HepG2 (cell line): Measurements from ENCODE around the gene PARP2. TPM values are rescaled to one million over a fixed set of nuclear protein-coding genes. Genes with fewer than 3 reads are reported as not detected.

Source experiments
- CAMTA2 ChIP-seq: sonication (generic); formaldehyde crosslinking; IDR thresholded peaks from 2 replicates; pipeline ENCODE4 v1.4.0; 2020; ENCODE audit warnings: mild to moderate bottlenecking, missing genetic modification reagents, borderline replicate concordance
- CREB1 ChIP-seq, 2 experiments: fragments of 450-650 bp in 1 of 2; IDR thresholded peaks; 2 replicates each; pipeline ENCODE4 v1.6.1; 2016 to 2017; ENCODE audit warnings: control low read depth in 1 of 2, mild to moderate bottlenecking in 1 of 2, missing compliant biosample characterization in 1 of 2, missing genetic modification characterization in 1 of 2
- HNRNPUL1 ChIP-seq: fragments of 200-400 bp; formaldehyde crosslinking; IDR thresholded peaks from 2 replicates; pipeline ENCODE4 v1.6.1; 2017; ENCODE audit warnings: low read depth, mild to moderate bottlenecking, low read length, moderate library complexity
- KMT2B ChIP-seq: IDR thresholded peaks from 2 replicates; pipeline ENCODE4 v1.6.1; 2016; ENCODE audit warnings: missing genetic modification reagents, missing compliant biosample characterization
- NFE2 ChIP-seq: sonication (generic); formaldehyde crosslinking; IDR thresholded peaks from 2 replicates; pipeline ENCODE4 v1.4.0; 2020; ENCODE audit warnings: missing genetic modification reagents
- NFYC ChIP-seq: IDR thresholded peaks from 2 replicates; pipeline ENCODE4 v1.6.1; 2016; ENCODE audit warnings: missing genetic modification reagents, missing compliant biosample characterization
- PRPF4 ChIP-seq: fragments of 200-400 bp; formaldehyde crosslinking; IDR thresholded peaks from 2 replicates; pipeline ENCODE4 v1.6.1; 2016; ENCODE audit warnings: low read length, low read depth; ENCODE audit not compliant: poor library complexity, severe bottlenecking
- RAD21 ChIP-seq: fragments of 450-650 bp; formaldehyde crosslinking; IDR thresholded peaks from 2 replicates; pipeline ENCODE4 v1.5.0; 2020; ENCODE audit warnings: mild to moderate bottlenecking
- SIN3A ChIP-seq: IDR thresholded peaks from 2 replicates; pipeline ENCODE4 v1.6.1; 2011; ENCODE audit warnings: low read depth, mild to moderate bottlenecking, control low read depth, low read length, borderline replicate concordance
- SNRNP70 ChIP-seq: fragments of 200-400 bp; formaldehyde crosslinking; IDR thresholded peaks from 2 replicates; pipeline ENCODE4 v1.6.1; 2017; ENCODE audit warnings: mild to moderate bottlenecking, low read depth, low read length, moderate library complexity
- SOX6 ChIP-seq, 2 experiments: fragments of 450-650 bp in 1 of 2; sonication (generic) in 1 of 2; formaldehyde crosslinking in 1 of 2; IDR thresholded peaks; 2 replicates each; pipeline versions ENCODE4 v1.4.0 to v1.6.1; 2017 to 2020; ENCODE audit warnings: antibody characterized with exemption in 1 of 2, mild to moderate bottlenecking in 1 of 2, missing genetic modification reagents in 1 of 2
- STAT5B ChIP-seq: sonication (generic); formaldehyde crosslinking; IDR thresholded peaks from 2 replicates; pipeline ENCODE4 v1.4.0; 2020; ENCODE audit warnings: missing genetic modification reagents
- ZBTB42 ChIP-seq: sonication (generic); formaldehyde crosslinking; IDR thresholded peaks from 2 replicates; pipeline ENCODE4 v1.5.0; 2020; ENCODE audit warnings: mild to moderate bottlenecking, missing genetic modification reagents
- ZC3H4 ChIP-seq: sonication (generic); formaldehyde crosslinking; IDR thresholded peaks from 2 replicates; pipeline ENCODE4 v1.4.0; 2020; ENCODE audit warnings: missing genetic modification reagents, borderline replicate concordance
- ZNF547 ChIP-seq: sonication (generic); formaldehyde crosslinking; IDR thresholded peaks from 2 replicates; pipeline ENCODE4 v1.5.1; 2020; ENCODE audit warnings: mild to moderate bottlenecking, missing genetic modification reagents
- ZNF614 ChIP-seq: IDR thresholded peaks from 2 replicates; pipeline ENCODE4 v1.6.1; 2018; ENCODE audit warnings: missing biosample characterization, missing genetic modification reagents, inconsistent platforms, borderline replicate concordance
- ZNF781 ChIP-seq: sonication (generic); formaldehyde crosslinking; IDR thresholded peaks from 2 replicates; pipeline ENCODE4 v1.5.1; 2020; ENCODE audit warnings: borderline replicate concordance, mild to moderate bottlenecking, missing genetic modification reagents; ENCODE audit errors: not compliant biosample characterization
- polyA plus RNA-seq, 8 experiments: library from polyadenylated mRNA; depleted of rRNA in 3 of 8; stranded (reverse) in 7 of 8; unstranded in 1 of 8; fragments of >200 nt; fragmentation: Illumina TruSeq in 4 of 8; extraction: Trizol in 4 of 8; gene quantifications; 2 replicates each; pipeline versions ENCODE4 v1.2.1 to v1.2.3, GENCODE V29; 2011 to 2016; ENCODE audit warnings: low read depth in 4 of 8, missing spikeins in 1 of 8, mixed read lengths in 1 of 8; ENCODE audit not compliant: insufficient read depth in 1 of 8
- total RNA-seq, 5 experiments: library from RNA; depleted of rRNA; stranded (reverse); fragments of >200 nt; fragmentation: Illumina TruSeq; extraction: Trizol; gene quantifications; 2 replicates each; pipeline ENCODE4 v1.2.3, GENCODE V29; 2016; ENCODE audit warnings: low read depth in 1 of 5
- TF ChIP-seq, protein P1 (sequence below): sonication (generic); formaldehyde crosslinking; IDR thresholded peaks from 2 replicates; pipeline ENCODE4 v1.4.0; 2020; ENCODE audit warnings: missing genetic modification reagents
- TF ChIP-seq, protein P2 (sequence below): conservative IDR thresholded peaks from 2 replicates; pipeline ENCODE4 v1.6.1; 2018; ENCODE audit warnings: missing genetic modification reagents
- TF ChIP-seq, protein P3 (sequence below): sonication (generic); formaldehyde crosslinking; conservative IDR thresholded peaks from 2 replicates; pipeline ENCODE4 v1.4.0; 2020; ENCODE audit warnings: missing genetic modification reagents
- TF ChIP-seq, protein P4 (sequence below): sonication (generic); formaldehyde crosslinking; IDR thresholded peaks from 2 replicates; pipeline ENCODE4 v1.8.1; 2023; ENCODE audit warnings: mild to moderate bottlenecking, missing genetic modification reagents
- TF ChIP-seq, protein P5 (sequence below): sonication (generic); formaldehyde crosslinking; IDR thresholded peaks from 2 replicates; pipeline ENCODE4 v1.4.0; 2020; ENCODE audit warnings: missing genetic modification reagents, low read depth, mild to moderate bottlenecking, borderline replicate concordance
- TF ChIP-seq, protein P6 (sequence below): sonication (generic); formaldehyde crosslinking; IDR thresholded peaks from 2 replicates; pipeline ENCODE4 v1.4.0; 2020; ENCODE audit warnings: missing genetic modification reagents

Gene PARP2
- total and polyA plus RNA-seq, 2 of the 13 experiments (the other 11 are each of a cell fraction or from before 2014, with no cell fraction given), result 37.3 to 38.4 TPM

DNA sequence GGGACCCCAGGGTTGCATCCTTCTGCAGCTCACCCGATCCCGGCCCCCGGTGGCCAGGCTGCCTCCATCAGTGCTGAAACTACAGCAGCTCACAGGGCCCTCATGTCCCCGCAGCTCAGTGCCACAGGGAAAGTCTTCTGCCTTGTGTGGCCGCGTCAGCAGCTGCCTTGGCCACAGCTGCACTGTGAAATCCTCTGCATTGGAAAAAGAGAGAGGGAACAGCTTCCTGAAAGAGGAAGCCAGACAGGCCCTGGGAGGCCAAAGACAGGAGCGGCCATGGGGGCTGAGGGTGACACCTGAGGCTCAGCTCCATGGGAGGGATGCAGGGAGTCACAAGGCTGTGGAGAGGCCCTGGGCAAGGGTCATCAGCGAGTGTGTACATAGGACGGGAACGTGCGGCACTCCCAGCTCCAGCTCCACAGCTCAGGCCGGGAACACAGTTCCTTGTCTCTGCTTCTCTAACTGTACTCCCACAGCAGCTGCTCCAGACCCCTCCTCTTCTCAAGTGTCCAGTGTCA, 32.7 kb downstream of the PARP2 start (continued):
- no peak for TF ChIP-seq NFE2 (CRISPR knock-in tag)
- TF ChIP-seq ZNF614, result no peak
- no peak for TF ChIP-seq ZNF781
- no peak for TF ChIP-seq RAD21 (CRISPR knock-in tag)
- no peak for TF ChIP-seq CAMTA2 (CRISPR knock-in tag)
- TF ChIP-seq STAT5B (CRISPR knock-in tag), result no peak
- TF ChIP-seq SOX6 (IDR thresholded peaks at IDR 0.05), result no peak
- no peak for TF ChIP-seq SOX6 (CRISPR knock-in tag; IDR thresholded peaks at IDR 0.05)
- TF ChIP-seq PRPF4, result no peak
- TF ChIP-seq, protein P1, sequence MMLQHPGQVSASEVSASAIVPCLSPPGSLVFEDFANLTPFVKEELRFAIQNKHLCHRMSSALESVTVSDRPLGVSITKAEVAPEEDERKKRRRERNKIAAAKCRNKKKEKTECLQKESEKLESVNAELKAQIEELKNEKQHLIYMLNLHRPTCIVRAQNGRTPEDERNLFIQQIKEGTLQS (CRISPR knock-in tag), result no peak
- peak; percentile 76 for TF ChIP-seq ZNF547 (CRISPR knock-in tag)
- 0 out of 2 replicates have a peak, but pooled peaks have one; percentile 38 for TF ChIP-seq ZBTB42 (CRISPR knock-in tag)
- TF ChIP-seq, protein P2, sequence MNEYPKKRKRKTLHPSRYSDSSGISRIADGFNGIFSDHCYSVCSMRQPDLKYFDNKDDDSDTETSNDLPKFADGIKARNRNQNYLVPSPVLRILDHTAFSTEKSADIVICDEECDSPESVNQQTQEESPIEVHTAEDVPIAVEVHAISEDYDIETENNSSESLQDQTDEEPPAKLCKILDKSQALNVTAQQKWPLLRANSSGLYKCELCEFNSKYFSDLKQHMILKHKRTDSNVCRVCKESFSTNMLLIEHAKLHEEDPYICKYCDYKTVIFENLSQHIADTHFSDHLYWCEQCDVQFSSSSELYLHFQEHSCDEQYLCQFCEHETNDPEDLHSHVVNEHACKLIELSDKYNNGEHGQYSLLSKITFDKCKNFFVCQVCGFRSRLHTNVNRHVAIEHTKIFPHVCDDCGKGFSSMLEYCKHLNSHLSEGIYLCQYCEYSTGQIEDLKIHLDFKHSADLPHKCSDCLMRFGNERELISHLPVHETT (CRISPR knock-in tag), result no peak
- no peak for TF ChIP-seq SIN3A
- TF ChIP-seq, protein P3, sequence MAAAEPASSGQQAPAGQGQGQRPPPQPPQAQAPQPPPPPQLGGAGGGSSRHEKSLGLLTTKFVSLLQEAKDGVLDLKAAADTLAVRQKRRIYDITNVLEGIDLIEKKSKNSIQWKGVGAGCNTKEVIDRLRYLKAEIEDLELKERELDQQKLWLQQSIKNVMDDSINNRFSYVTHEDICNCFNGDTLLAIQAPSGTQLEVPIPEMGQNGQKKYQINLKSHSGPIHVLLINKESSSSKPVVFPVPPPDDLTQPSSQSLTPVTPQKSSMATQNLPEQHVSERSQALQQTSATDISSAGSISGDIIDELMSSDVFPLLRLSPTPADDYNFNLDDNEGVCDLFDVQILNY (CRISPR knock-in tag), result 0 out of 2 replicates have a peak, but pooled peaks have one; percentile 35
- TF ChIP-seq CREB1 (IDR thresholded peaks at IDR 0.05), result no peak
- no peak for TF ChIP-seq CREB1 (CRISPR knock-in tag; IDR thresholded peaks at IDR 0.05)
- no peak; the same call in 1 of the 2 replicates for TF ChIP-seq NFYC (CRISPR knock-in tag)
- TF ChIP-seq, protein P4, sequence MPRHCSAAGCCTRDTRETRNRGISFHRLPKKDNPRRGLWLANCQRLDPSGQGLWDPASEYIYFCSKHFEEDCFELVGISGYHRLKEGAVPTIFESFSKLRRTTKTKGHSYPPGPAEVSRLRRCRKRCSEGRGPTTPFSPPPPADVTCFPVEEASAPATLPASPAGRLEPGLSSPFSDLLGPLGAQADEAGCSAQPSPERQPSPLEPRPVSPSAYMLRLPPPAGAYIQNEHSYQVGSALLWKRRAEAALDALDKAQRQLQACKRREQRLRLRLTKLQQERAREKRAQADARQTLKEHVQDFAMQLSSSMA (CRISPR knock-in tag), result no peak
- TF ChIP-seq SNRNP70, result no peak
- TF ChIP-seq ZC3H4 (CRISPR knock-in tag), result no peak
- no peak for TF ChIP-seq KMT2B (CRISPR knock-in tag)
- TF ChIP-seq, protein P5, sequence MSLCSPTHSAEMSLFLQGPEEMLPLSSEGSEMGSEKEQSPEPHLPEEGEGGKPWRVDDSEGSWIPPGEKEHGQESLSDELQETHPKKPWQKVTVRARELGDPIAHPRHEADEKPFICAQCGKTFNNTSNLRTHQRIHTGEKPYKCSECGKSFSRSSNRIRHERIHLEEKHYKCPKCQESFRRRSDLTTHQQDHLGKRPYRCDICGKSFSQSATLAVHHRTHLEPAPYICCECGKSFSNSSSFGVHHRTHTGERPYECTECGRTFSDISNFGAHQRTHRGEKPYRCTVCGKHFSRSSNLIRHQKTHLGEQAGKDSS (CRISPR knock-in tag), result no peak
- TF ChIP-seq HNRNPUL1, result no peak
- TF ChIP-seq, protein P6, sequence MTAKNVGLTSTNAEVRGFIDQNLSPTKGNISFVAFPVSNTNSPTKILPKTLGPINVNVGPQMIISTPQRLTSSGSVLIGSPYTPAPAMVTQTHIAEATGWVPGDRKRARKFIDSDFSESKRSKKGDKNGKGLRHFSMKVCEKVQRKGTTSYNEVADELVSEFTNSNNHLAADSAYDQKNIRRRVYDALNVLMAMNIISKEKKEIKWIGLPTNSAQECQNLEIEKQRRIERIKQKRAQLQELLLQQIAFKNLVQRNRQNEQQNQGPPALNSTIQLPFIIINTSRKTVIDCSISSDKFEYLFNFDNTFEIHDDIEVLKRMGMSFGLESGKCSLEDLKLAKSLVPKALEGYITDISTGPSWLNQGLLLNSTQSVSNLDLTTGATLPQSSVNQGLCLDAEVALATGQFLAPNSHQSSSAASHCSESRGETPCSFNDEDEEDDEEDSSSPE (CRISPR knock-in tag), result 0 out of 2 replicates have a peak, but pooled peaks have one; percentile 29
